Measurements from ENCODE around the gene SCN3A. TPM values are rescaled to one million over a fixed set of nuclear protein-coding genes. Genes with fewer than 3 reads are reported as not detected.

Gene SCN3A
- total and polyA plus RNA-seq, 2 of the 13 experiments (the other 11 are each of a cell fraction or from before 2014, with no cell fraction given): not detected

GRCh38 chr2:165141601-165142354 lies 62.1 kb downstream of the SCN3A start:
- no TSS peak for BruUV-seq (replicated peaks)
- FAIRE-seq: no peak
- peaks cover 6% of the 10 kb centered on the region; the same call in 1 of the 2 replicates for H3K4me1 ChIP-seq (ENCODE audit: insufficient read depth, low read length)
- CTCF ChIA-PET (ENCODE audit: low intra/inter-chr PET ratio, low total read pairs): no interaction called here
- in situ Hi-C loops (cut with HindIII; ENCODE audit: extremely low pct_ligation_motif_present, low pct_unique_long_range_greater_than_20kb): no loop called here
- no peaks in the 10 kb centered on the region for H3K36me3 ChIP-seq (replicated peaks in 1 of 2; ENCODE audit: control insufficient read depth in 1 of 2, insufficient read depth in 2 of 2, low read length in 2 of 2)
- no peaks in the 10 kb centered on the region for H3K9me3 ChIP-seq (ENCODE audit: low read length)
- no peak for DNase-seq (ENCODE audit: low spot score)
- no peak for ATAC-seq
- H3K27ac ChIP-seq (ENCODE audit: extremely low read length, insufficient read depth, low read length): no peak overlapping the region
- POLR2A ChIA-PET: no interaction called here
- no peaks in the 10 kb centered on the region for H3K27me3 ChIP-seq (ENCODE audit: control insufficient read depth in 1 of 2, insufficient read depth in 2 of 2, low read length in 2 of 2)
- H3K9ac ChIP-seq (ENCODE audit: insufficient read depth, low read depth, low read length): no peak overlapping the region
- intact Hi-C loops (cut with micrococcal nuclease; ENCODE audit: unreplicated experiment): no loop called here
- no peaks in the 10 kb centered on the region for H3K79me2 ChIP-seq (ENCODE audit: insufficient read depth, low read length)
- H3K4me3 ChIP-seq (replicated peaks in 1 of 3; ENCODE audit: insufficient read depth in 1 of 3, low read depth in 2 of 3, low read length in 3 of 3): no peak overlapping the region
- TF ChIP-seq REXO4 (CRISPR knock-in tag; IDR thresholded peaks at IDR 0.05; ENCODE audit: borderline replicate concordance) (no peak), ETV5 (CRISPR knock-in tag; IDR thresholded peaks at IDR 0.05; ENCODE audit: borderline replicate concordance) (no peak), ZNF501 (CRISPR knock-in tag; IDR thresholded peaks at IDR 0.05) (no peak), ZNF777 (CRISPR knock-in tag; IDR thresholded peaks at IDR 0.05) (no peak), ZNF839 (CRISPR knock-in tag; IDR thresholded peaks at IDR 0.05; ENCODE audit: borderline replicate concordance) (no peak), FIP1L1 (IDR thresholded peaks at IDR 0.05; ENCODE audit: borderline replicate concordance, insufficient read depth, low read depth, low read length) (no peak), RCOR2 (CRISPR knock-in tag; IDR thresholded peaks at IDR 0.05) (no peak), ZFP82 (CRISPR knock-in tag; IDR thresholded peaks at IDR 0.05; ENCODE audit: borderline replicate concordance) (no peak), XBP1 (CRISPR knock-in tag; IDR thresholded peaks at IDR 0.05) (no peak), ZKSCAN1 (IDR thresholded peaks at IDR 0.05; ENCODE audit: low read length) (no peak), RBAK (CRISPR knock-in tag; IDR thresholded peaks at IDR 0.05) (no peak), HNRNPUL1 (IDR thresholded peaks at IDR 0.05; ENCODE audit: low read depth, low read length) (no peak), MBD4 (IDR thresholded peaks at IDR 0.05; ENCODE audit: borderline replicate concordance, low read length) (no peak), ZFP62 (CRISPR knock-in tag; IDR thresholded peaks at IDR 0.05) (no peak), ZC3H4 (CRISPR knock-in tag; IDR thresholded peaks at IDR 0.05; ENCODE audit: borderline replicate concordance) (no peak), ZNF292 (CRISPR knock-in tag; IDR thresholded peaks at IDR 0.05; ENCODE audit: borderline replicate concordance, low read depth) (no peak)
- TF ChIP-seq, protein P1, sequence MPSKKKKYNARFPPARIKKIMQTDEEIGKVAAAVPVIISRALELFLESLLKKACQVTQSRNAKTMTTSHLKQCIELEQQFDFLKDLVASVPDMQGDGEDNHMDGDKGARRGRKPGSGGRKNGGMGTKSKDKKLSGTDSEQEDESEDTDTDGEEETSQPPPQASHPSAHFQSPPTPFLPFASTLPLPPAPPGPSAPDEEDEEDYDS (CRISPR knock-in tag; IDR thresholded peaks at IDR 0.05): no peak
- H4K20me1 ChIP-seq (ENCODE audit: insufficient read depth, low read length): no peaks in the 10 kb centered on the region
- WGBS (ENCODE audit: low lambda C conversion rate): 0% methylated on average over 1 of the region's 1 CpG
- H3K4me2 ChIP-seq (ENCODE audit: low read depth, low read length): no peak overlapping the region
- no peak overlapping the region for H2AFZ ChIP-seq (ENCODE audit: low read length)

All from HepG2 (cell line).